CD14-positive monocyte (primary cell): Measurements from ENCODE around the gene MLIP. TPM values are rescaled to one million over a fixed set of nuclear protein-coding genes. Genes with fewer than 3 reads are reported as not detected.

ENCODE experiments used
- DNase-seq, 3 donors: peaks; one replicate each; pipeline ENCODE4 v3.0.0-alpha.2; 2011 to 2022
- H2AFZ ChIP-seq: 2 replicates; pipeline ENCODE4 v1.6.0; 2012; ENCODE audit warnings: mild to moderate bottlenecking, low read depth, low read length, inconsistent platforms; ENCODE audit not compliant: insufficient read depth, poor library complexity, severe bottlenecking
- H3K27ac ChIP-seq, 2 donors: 1 replicate in 1 of 2; 2 replicates in 1 of 2; pipeline ENCODE4 v1.5.1; 2012 to 2013; ENCODE audit warnings: low read length in 2 of 2, control low read depth in 1 of 2, inconsistent platforms in 1 of 2, low read depth in 1 of 2, mild to moderate bottlenecking in 1 of 2
- H3K27me3 ChIP-seq, 2 donors: one replicate each; pipeline versions ENCODE4 v1.6.0 to v1.6.1; 2011 to 2013; ENCODE audit warnings: low read length in 2 of 2; ENCODE audit not compliant: control insufficient read depth in 2 of 2, insufficient read depth in 2 of 2
- H3K36me3 ChIP-seq, 2 donors: replicated peaks in 1 of 2; 1 replicate in 1 of 2; 2 replicates in 1 of 2; pipeline versions ENCODE4 v1.5.1 to v1.6.1; 2012 to 2013; ENCODE audit warnings: low read length in 2 of 2, control low read depth in 1 of 2, inconsistent platforms in 1 of 2, mild to moderate bottlenecking in 1 of 2; ENCODE audit not compliant: insufficient read depth in 2 of 2, control insufficient read depth in 1 of 2
- H3K4me1 ChIP-seq, 2 donors: 1 replicate in 1 of 2; 2 replicates in 1 of 2; pipeline versions ENCODE4 v1.5.1 to v1.6.1; 2012 to 2013; ENCODE audit warnings: low read length in 2 of 2, control low read depth in 1 of 2, inconsistent platforms in 1 of 2, mild to moderate bottlenecking in 1 of 2, moderate library complexity in 1 of 2; ENCODE audit not compliant: insufficient read depth in 2 of 2, control insufficient read depth in 1 of 2
- H3K4me2 ChIP-seq: replicated peaks from 2 replicates; pipeline ENCODE3; 2012; ENCODE audit warnings: low read length, moderate library complexity, mild to moderate bottlenecking; ENCODE audit not compliant: poor library complexity, severe bottlenecking; ENCODE audit errors: extremely low read depth
- H3K4me3 ChIP-seq, 3 experiments: fragments of 200-600 bp in 1 of 3; sonication (generic) in 1 of 3; replicated peaks in 1 of 3; 1 replicate in 2 of 3; 2 replicates in 1 of 3; pipeline ENCODE4 v1.5.1; 2011 to 2013; ENCODE audit warnings: low read length in 3 of 3, mild to moderate bottlenecking in 3 of 3, control low read depth in 2 of 3, low read depth in 2 of 3, inconsistent platforms in 1 of 3, moderate library complexity in 1 of 3
- H3K79me2 ChIP-seq: 2 replicates; pipeline ENCODE4 v1.6.0; 2012; ENCODE audit warnings: mild to moderate bottlenecking, control low read depth, inconsistent platforms, low read length, moderate library complexity; ENCODE audit not compliant: insufficient read depth
- H3K9ac ChIP-seq: 2 replicates; pipeline ENCODE4 v1.6.0; 2017; ENCODE audit warnings: low read length, mild to moderate bottlenecking; ENCODE audit not compliant: insufficient read depth, poor library complexity, severe bottlenecking
- H3K9me3 ChIP-seq, 2 donors: replicated peaks in 1 of 2; 1 replicate in 1 of 2; 2 replicates in 1 of 2; pipeline versions ENCODE4 v1.5.1 to v1.6.1; 2012 to 2013; ENCODE audit warnings: low read length in 2 of 2, control low read depth in 1 of 2; ENCODE audit not compliant: control insufficient read depth in 1 of 2, insufficient read depth in 1 of 2
- H4K20me1 ChIP-seq: 2 replicates; pipeline ENCODE4 v1.6.0; 2012; ENCODE audit warnings: mild to moderate bottlenecking, low read length, control low read depth, moderate library complexity; ENCODE audit not compliant: insufficient read depth
- H3K27ac Mint-ChIP-seq, 7 donors: one replicate each; pipeline ENCODE4 v1.8.0; 2020; ENCODE audit warnings: mild to moderate bottlenecking in 7 of 7, mixed read lengths in 7 of 7, moderate library complexity in 6 of 7, inconsistent platforms in 2 of 7
- H3K27me3 Mint-ChIP-seq, 3 donors: one replicate each; pipeline ENCODE4 v1.8.0; 2021 to 2022; ENCODE audit warnings: low read depth in 3 of 3, mild to moderate bottlenecking in 3 of 3, mixed read lengths in 3 of 3, moderate library complexity in 3 of 3, inconsistent platforms in 1 of 3
- H3K36me3 Mint-ChIP-seq, 2 donors: one replicate each; pipeline ENCODE4 v1.8.0; 2020; ENCODE audit warnings: mixed read lengths in 2 of 2, inconsistent platforms in 1 of 2, mild to moderate bottlenecking in 1 of 2
- H3K4me1 Mint-ChIP-seq: one replicate; pipeline ENCODE4 v1.8.0; 2020; ENCODE audit warnings: mild to moderate bottlenecking, mixed read lengths
- H3K4me3 Mint-ChIP-seq, 2 donors: one replicate each; pipeline ENCODE4 v1.8.0; 2020; ENCODE audit warnings: mild to moderate bottlenecking in 2 of 2, mixed read lengths in 2 of 2, moderate library complexity in 1 of 2
- H3K9me3 Mint-ChIP-seq, 7 donors: one replicate each; pipeline ENCODE4 v1.8.0; 2020 to 2022; ENCODE audit warnings: mixed read lengths in 7 of 7, mild to moderate bottlenecking in 6 of 7, moderate library complexity in 6 of 7, inconsistent platforms in 2 of 7
- CTCF ChIP-seq: fragments of 200-600 bp; IDR thresholded peaks from one replicate; pipeline ENCODE4 v1.8.0; 2022; ENCODE audit warnings: antibody characterized with exemption, mild to moderate bottlenecking
- WGBS: methylation state at CpG from one replicate; pipeline ENCODE4 v1.1.5; 2013; ENCODE audit warnings: missing lambda C conversion rate; ENCODE audit not compliant: insufficient coverage; 5-methylcytosine and 5-hydroxymethylcytosine counted together
- intact Hi-C, 2 donors: fragments of 100-400 bp; cut with micrococcal nuclease; formaldehyde crosslinking; loops; one replicate each; pipeline versions ENCODE4 v1.15.0 to v1.15.1; 2023
- polyA plus RNA-seq, 3 donors: library from polyadenylated mRNA; depleted of rRNA in 1 of 3; unstranded in 2 of 3; stranded (reverse) in 1 of 3; fragments of 300-500 nt in 2 of 3; fragments of >200 nt in 1 of 3; fragmentation: Illumina TruSeq in 2 of 3; gene quantifications; 1 replicate in 2 of 3; 2 replicates in 1 of 3; pipeline ENCODE4 v1.2.3, GENCODE V29; 2012 to 2021

The MLIP gene
- polyA plus RNA-seq, 3 donors, result not detected

GRCh38 chr6:54135665-54136369 is 24.6 kb downstream of the MLIP start:
- H3K9me3 Mint-ChIP-seq, result peaks cover 0 to 4% (median 0%) of the 10 kb centered on the region in 7 donors
- Histone ChIP-seq H3K36me3 (no peaks in the 10 kb centered on the region), H3K4me2 (no peak overlapping the region), H3K9ac (no peak overlapping the region), H3K27me3 (no peaks in the 10 kb centered on the region), H3K9me3 (no peaks in the 10 kb centered on the region), H3K79me2 (no peaks in the 10 kb centered on the region), H3K27ac (no peak overlapping the region), H3K4me3 (no peak overlapping the region), H2AFZ (no peak overlapping the region), H4K20me1 (no peaks in the 10 kb centered on the region), H3K4me1 (no peaks in the 10 kb centered on the region)
- WGBS, result no CpG with 5 or more reads among the region's 2 CpGs
- H3K4me1 Mint-ChIP-seq, result no peaks in the 10 kb centered on the region
- TF ChIP-seq CTCF, result no peak
- H3K27ac Mint-ChIP-seq, result no peak overlapping the region
- H3K4me3 Mint-ChIP-seq, result no peak overlapping the region
- H3K36me3 Mint-ChIP-seq, result no peaks in the 10 kb centered on the region
- intact Hi-C loops, result no loop called here
- peaks cover 0 to 3% (median 0%) of the 10 kb centered on the region in 3 donors for H3K27me3 Mint-ChIP-seq
- DNase-seq, result no peak

GRCh38 chr6:54138795-54139194 is 27.6 kb downstream of the MLIP start:
- no peaks in the 10 kb centered on the region for H4K20me1 ChIP-seq
- H3K4me1 ChIP-seq, result no peaks in the 10 kb centered on the region
- no peak overlapping the region for H3K27ac ChIP-seq
- Mint-ChIP-seq H3K27me3 (peaks cover 0 to 2% (median 2%) of the 10 kb centered on the region in 3 donors), H3K36me3 (no peaks in the 10 kb centered on the region), H3K4me3 (no peak overlapping the region), H3K27ac (no peak overlapping the region), H3K9me3 (peaks cover 0 to 4% (median 2%) of the 10 kb centered on the region in 7 donors), H3K4me1 (no peaks in the 10 kb centered on the region)
- no peak for TF ChIP-seq CTCF
- H2AFZ ChIP-seq, result no peak overlapping the region
- H3K9me3 ChIP-seq, result no peaks in the 10 kb centered on the region
- no peak overlapping the region for H3K4me2 ChIP-seq
- DNase-seq, result no peak
- no peaks in the 10 kb centered on the region for H3K36me3 ChIP-seq
- WGBS, result no CpG with 5 or more reads among the region's 1 CpG
- no peak overlapping the region for H3K4me3 ChIP-seq
- intact Hi-C loops, result no loop called here
- no peak overlapping the region for H3K9ac ChIP-seq
- no peaks in the 10 kb centered on the region for H3K27me3 ChIP-seq
- no peaks in the 10 kb centered on the region for H3K79me2 ChIP-seq
